PC-3 (cell line): ENCODE results near the gene GFOD2. TPM values are rescaled to one million over a fixed set of nuclear protein-coding genes. Genes with fewer than 3 reads are reported as not detected.
A peak's percentile ranks its signal among the peaks of the same experiment; 100 is the strongest.

ENCODE experiments used
- ATAC-seq: fragments of 200-7000 bp; cut with Tn5 transposase; 2 replicates; pipeline ENCODE4 v1.9.1; 2020; ENCODE audit warnings: mild to moderate bottlenecking, moderate library complexity
- BruUV-seq: library from RNA; stranded (reverse); fragments of 400-500 nt; replicated peaks from 2 replicates; lab custom pipeline; 2021; lab: Mats Ljungman, UMichigan
- CTCF ChIA-PET: fragments of 300-600 bp; sonication (Branson Sonifier 250); formaldehyde crosslinking; loops from one replicate; lab custom pipeline; 2022; ENCODE audit warnings: antibody characterized with exemption; lab: Charles Lee
- POLR2A ChIA-PET: fragments of 300-600 bp; sonication (Branson Sonifier 250); formaldehyde crosslinking; loops from one replicate; lab custom pipeline; 2022; ENCODE audit warnings: antibody characterized with exemption; ENCODE audit not compliant: unreplicated experiment; lab: Charles Lee
- DNase-seq: peaks from one replicate; pipeline ENCODE4 v3.0.0-alpha.2; 2015
- H2AFZ ChIP-seq: fragments of 300-600 bp; sonication (generic); 2 replicates; pipeline ENCODE4 v1.6.0; 2016; ENCODE audit warnings: antibody characterized with exemption, low read length
- H3F3A ChIP-seq: fragments of 300-600 bp; sonication (generic); one replicate; pipeline ENCODE4 v1.6.0; 2017; ENCODE audit warnings: antibody characterized with exemption, low read length, control low read depth, mild to moderate bottlenecking; ENCODE audit not compliant: unreplicated experiment
- H3K27ac ChIP-seq: fragments of 300-600 bp; sonication (generic); 2 replicates; pipeline ENCODE4 v1.5.1; 2016; ENCODE audit warnings: mild to moderate bottlenecking, low read length
- H3K27me3 ChIP-seq: fragments of 300-600 bp; sonication (generic); 2 replicates; pipeline ENCODE4 v1.6.1; 2016; ENCODE audit warnings: low read length, mixed read lengths
- H3K36me3 ChIP-seq: fragments of 300-600 bp; sonication (generic); 2 replicates; pipeline ENCODE4 v1.6.1; 2016; ENCODE audit warnings: low read depth, mixed run types, low read length, mixed read lengths
- H3K4me1 ChIP-seq: fragments of 300-600 bp; sonication (generic); 2 replicates; pipeline ENCODE4 v1.5.1; 2016; ENCODE audit warnings: low read length; ENCODE audit not compliant: insufficient read depth
- H3K4me2 ChIP-seq: fragments of 300-600 bp; sonication (generic); 2 replicates; pipeline ENCODE4 v1.6.0; 2016; ENCODE audit warnings: low read length
- H3K4me3 ChIP-seq: fragments of 300-600 bp; sonication (generic); 2 replicates; pipeline ENCODE4 v1.5.1; 2016; ENCODE audit warnings: mild to moderate bottlenecking, low read length, mixed read lengths
- H3K79me2 ChIP-seq: fragments of 300-600 bp; sonication (generic); 2 replicates; pipeline ENCODE4 v1.6.1; 2017; ENCODE audit warnings: low read length, mixed read lengths
- H3K9ac ChIP-seq: fragments of 300-600 bp; sonication (generic); 2 replicates; pipeline ENCODE4 v1.6.0; 2016; ENCODE audit warnings: mild to moderate bottlenecking, low read length
- H3K9me2 ChIP-seq: fragments of 300-600 bp; sonication (generic); replicated peaks from 2 replicates; pipeline ENCODE4 v1.6.1; 2016; ENCODE audit warnings: mixed run types, low read length, mixed read lengths
- H3K9me3 ChIP-seq: fragments of 300-600 bp; sonication (generic); 2 replicates; pipeline ENCODE4 v1.6.1; 2016; ENCODE audit warnings: low read length, mixed read lengths
- H4K20me1 ChIP-seq: fragments of 300-600 bp; sonication (generic); 2 replicates; pipeline ENCODE4 v1.6.1; 2016; ENCODE audit warnings: low read length, mixed read lengths
- CTCF ChIP-seq: fragments of 300-600 bp; sonication (generic); conservative IDR thresholded peaks from 2 replicates; pipeline ENCODE4 v1.5.1; 2017; ENCODE audit warnings: antibody characterized with exemption, low read depth, mild to moderate bottlenecking, low read length
- EZH2 ChIP-seq: fragments of 300-600 bp; sonication (generic); IDR thresholded peaks from one replicate; pipeline ENCODE4 v1.6.1; 2017; ENCODE audit warnings: antibody characterized with exemption, mild to moderate bottlenecking, low read length; ENCODE audit not compliant: unreplicated experiment
- EZH2phosphoT487 ChIP-seq: fragments of 300-600 bp; sonication (generic); IDR thresholded peaks from 2 replicates; pipeline ENCODE4 v1.6.1; 2018; ENCODE audit warnings: mild to moderate bottlenecking, antibody characterized with exemption, low read length, borderline replicate concordance
- intact Hi-C: fragments of 100-400 bp; cut with micrococcal nuclease; formaldehyde crosslinking; loops from 2 replicates; pipeline ENCODE4 v1.9.0; 2023
- total RNA-seq: library from RNA; depleted of rRNA; stranded (reverse); fragments of >200 nt; gene quantifications from 2 replicates; pipeline ENCODE4 v1.2.3, GENCODE V29; 2014

GFOD2 gene
- total RNA-seq, 1 experiment from 2014 or later: 21.8 TPM

GRCh38 chr16:67666559-67667452 lies 52.3 kb downstream of the GFOD2 start, which contains the start of the genes C16orf86 and ENKD1:
C16orf86 (plus strand) TSS chr16:67666814; CDS start chr16:67666971, 157 bp downstream.
ENKD1 (minus strand) TSS chr16:67666750; CDS start chr16:67666442, 308 bp downstream.
- ChIA-PET POLR2A (no interaction called here), CTCF (interaction anchor here (1.3 kb wide), 1 partner anchor 146 kb away, joined by 5 read pairs; no protein-coding TSS in a partner anchor)
- no peaks in the 10 kb centered on the region; the same call in 1 of the 2 replicates for H3K4me1 ChIP-seq
- no peaks in the 10 kb centered on the region for H3K79me2 ChIP-seq
- H3K36me3 ChIP-seq: no peaks in the 10 kb centered on the region
- H3K9me2 ChIP-seq: no peaks in the 10 kb centered on the region
- H3F3A ChIP-seq: no peaks in the 10 kb centered on the region
- no peaks in the 10 kb centered on the region for H3K9me3 ChIP-seq
- peak within 1 kb of the TSS; percentile 68 for H3K4me3 ChIP-seq
- H3K9ac ChIP-seq: peak within 1 kb of the TSS; percentile 52; the same call in 1 of the 2 replicates
- H4K20me1 ChIP-seq: no peaks in the 10 kb centered on the region
- peak; percentile 61 for ATAC-seq
- peak within 1 kb of the TSS; percentile 73 for H2AFZ ChIP-seq
- H3K27ac ChIP-seq: no peak within 1 kb of the TSS
- intact Hi-C loops: no loop called here
- TF ChIP-seq CTCF (no peak), EZH2 (no peak), EZH2phosphoT487 (no peak)
- H3K27me3 ChIP-seq: no peaks in the 10 kb centered on the region
- BruUV-seq: no TSS peak
- H3K4me2 ChIP-seq: peak within 1 kb of the TSS; percentile 90
- DNase-seq: peak; percentile 46

GRCh38 chr16:67666032-67666551 lies 53.0 kb downstream of the GFOD2 start:
- POLR2A ChIA-PET: no interaction called here
- intact Hi-C loops: no loop called here
- no peak overlapping the region for H3K27ac ChIP-seq

More at GRCh38 chr16:67666032-67666551, 53.0 kb downstream of the GFOD2 start:
- no peak for DNase-seq
- Histone ChIP-seq H3K4me1 (no peaks in the 10 kb centered on the region; the same call in 1 of the 2 replicates), H3K79me2 (no peaks in the 10 kb centered on the region), H3K36me3 (no peaks in the 10 kb centered on the region), H3K4me2 (peak overlapping the region; percentile 90), H3K4me3 (peak overlapping the region; percentile 68), H3F3A (no peaks in the 10 kb centered on the region), H2AFZ (peak overlapping the region; percentile 73), H3K9me3 (no peaks in the 10 kb centered on the region), H3K9me2 (no peaks in the 10 kb centered on the region), H4K20me1 (no peaks in the 10 kb centered on the region), H3K9ac (peak overlapping the region; percentile 52; the same call in 1 of the 2 replicates), H3K27me3 (no peaks in the 10 kb centered on the region)
- TF ChIP-seq EZH2phosphoT487: no peak
- TF ChIP-seq EZH2: no peak
- no peak for TF ChIP-seq CTCF
- ATAC-seq: peak; percentile 37
- CTCF ChIA-PET: no interaction called here
- BruUV-seq: no TSS peak
